GM12878 (cell line): ENCODE data around the gene C5AR1.

Experiments
- BCL11A ChIP-seq: IDR thresholded peaks from 2 replicates; pipeline ENCODE4 v1.6.1; 2011; ENCODE audit warnings: low read depth, low read length
- CHD4 ChIP-seq: fragments of 200-600 bp; sonication (generic); IDR thresholded peaks from 2 replicates; pipeline ENCODE4 v1.6.1; 2016; ENCODE audit warnings: mild to moderate bottlenecking
- CTCF ChIP-seq, 3 experiments: IDR thresholded peaks in 2 of 3; conservative IDR thresholded peaks in 1 of 3; 2 replicates each; pipeline ENCODE4 v1.5.1; 2011; ENCODE audit warnings: low read depth in 3 of 3, low read length in 3 of 3, mild to moderate bottlenecking in 3 of 3, control low read depth in 2 of 3, moderate library complexity in 2 of 3, inconsistent platforms in 1 of 3, mixed read lengths in 1 of 3; ENCODE audit not compliant: control insufficient read depth in 2 of 3, insufficient read depth in 1 of 3; ENCODE audit errors: extremely low read depth in 1 of 3
- EP300 ChIP-seq, 2 experiments: fragments of 150-350 bp in 1 of 2; IDR thresholded peaks; 2 replicates each; pipeline ENCODE4 v1.6.1; 2011 to 2012; ENCODE audit warnings: low read depth in 2 of 2, low read length in 2 of 2, borderline replicate concordance in 1 of 2, improper control_type of control experiment in 1 of 2, inconsistent platforms in 1 of 2; ENCODE audit not compliant: control insufficient read depth in 1 of 2
- EZH2 ChIP-seq: IDR thresholded peaks from 2 replicates; pipeline ENCODE4 v1.6.1; 2012; ENCODE audit warnings: low read depth, mild to moderate bottlenecking, control low read depth, inconsistent platforms, low read length, borderline replicate concordance; ENCODE audit not compliant: control insufficient read depth
- HDAC2 ChIP-seq: fragments of 200-600 bp; sonication (generic); IDR thresholded peaks from 2 replicates; pipeline ENCODE4 v1.6.1; 2017
- MTA3 ChIP-seq: IDR thresholded peaks from 2 replicates; pipeline ENCODE4 v1.6.1; 2012; ENCODE audit warnings: low read length, inconsistent platforms, borderline replicate concordance
- NR2C2 ChIP-seq: IDR thresholded peaks from 2 replicates; pipeline ENCODE4 v1.6.1; 2011; ENCODE audit warnings: borderline replicate concordance, low read depth; ENCODE audit not compliant: control insufficient read depth, insufficient read length
- POU2F2 ChIP-seq: IDR thresholded peaks from 3 replicates; pipeline ENCODE4 v1.6.1; 2011; ENCODE audit warnings: low read depth, mild to moderate bottlenecking, low read length, borderline replicate concordance
- RELB ChIP-seq: fragments of 450-650 bp; IDR thresholded peaks from 2 replicates; pipeline ENCODE4 v1.6.1; 2017; ENCODE audit warnings: low read depth, mild to moderate bottlenecking, moderate library complexity
- TBL1XR1 ChIP-seq: IDR thresholded peaks from 2 replicates; pipeline ENCODE4 v1.6.1; 2012; ENCODE audit warnings: low read depth, low read length, improper control_type of control experiment

GRCh38 chr19:47315125-47315821 is 5.6 kb downstream of the C5AR1 start:
- TF ChIP-seq EP300 (IDR thresholded peaks at IDR 0.05; ENCODE audit: borderline replicate concordance in 1 of 2, control insufficient read depth in 1 of 2, low read depth in 2 of 2, low read length in 2 of 2) (no peak), CHD4 (no peak), MTA3 (no peak), TBL1XR1 (no peak), HDAC2 (no peak), RELB (no peak), EZH2 (no peak), BCL11A (no peak), CTCF (IDR thresholded peaks at IDR 0.05 in 2 of 3, conservative IDR thresholded peaks at IDR 0.05 in 1 of 3; ENCODE audit: control insufficient read depth in 2 of 3, extremely low read depth in 1 of 3, insufficient read depth in 1 of 3, low read depth in 3 of 3, low read length in 3 of 3) (no peak), POU2F2 (no peak), NR2C2 (no peak)
